GM23338 (cell line): ENCODE results near the gene MCC. TPM values are rescaled to one million over a fixed set of nuclear protein-coding genes. Genes with fewer than 3 reads are reported as not detected.

Experiments used
- ATAC-seq: fragments of 200-7000 bp; cut with Tn5 transposase; 3 replicates; pipeline ENCODE4 v1.9.1; 2020
- DNase-seq: peaks from one replicate; pipeline ENCODE4 v3.0.0-alpha.2; 2015; ENCODE audit warnings: low spot score
- H2AFZ ChIP-seq: fragments of 200-600 bp; sonication (generic); 2 replicates; pipeline ENCODE4 v1.8.0; 2016; ENCODE audit warnings: antibody characterized with exemption, mild to moderate bottlenecking, moderate library complexity
- H3F3A ChIP-seq: fragments of 200-600 bp; sonication (generic); replicated peaks from 2 replicates; pipeline ENCODE4 v1.8.0; 2017; ENCODE audit warnings: antibody characterized with exemption, mixed run types, low read depth
- H3K27ac ChIP-seq: fragments of 200-600 bp; sonication (generic); 2 replicates; pipeline ENCODE4 v1.6.1; 2016; ENCODE audit warnings: low read depth
- H3K27me3 ChIP-seq: fragments of 200-600 bp; sonication (generic); 2 replicates; pipeline ENCODE4 v1.8.0; 2016; ENCODE audit warnings: mild to moderate bottlenecking, mixed run types, moderate library complexity; ENCODE audit not compliant: insufficient read depth
- H3K36me3 ChIP-seq: fragments of 200-600 bp; sonication (generic); 2 replicates; pipeline ENCODE4 v1.8.0; 2016; ENCODE audit warnings: mild to moderate bottlenecking; ENCODE audit not compliant: insufficient read depth
- H3K4me1 ChIP-seq: fragments of 200-600 bp; sonication (generic); 2 replicates; pipeline ENCODE4 v1.8.0; 2016; ENCODE audit warnings: mild to moderate bottlenecking, moderate library complexity; ENCODE audit not compliant: insufficient read depth
- H3K4me2 ChIP-seq: fragments of 200-600 bp; sonication (generic); 2 replicates; pipeline ENCODE4 v1.7.1; 2017; ENCODE audit warnings: mixed run types
- H3K4me3 ChIP-seq: fragments of 200-600 bp; sonication (generic); 2 replicates; pipeline ENCODE4 v1.6.1; 2016; ENCODE audit warnings: mixed run types
- H3K79me2 ChIP-seq: fragments of 200-600 bp; sonication (generic); replicated peaks from 2 replicates; pipeline ENCODE4 v1.8.0; 2017; ENCODE audit warnings: mild to moderate bottlenecking; ENCODE audit not compliant: insufficient read depth
- H3K9me2 ChIP-seq: fragments of 200-600 bp; sonication (generic); 2 replicates; pipeline ENCODE4 v1.8.0; 2017; ENCODE audit not compliant: insufficient read depth
- H4K20me1 ChIP-seq: fragments of 200-600 bp; sonication (generic); replicated peaks from 2 replicates; pipeline ENCODE4 v1.8.0; 2017; ENCODE audit warnings: mild to moderate bottlenecking; ENCODE audit not compliant: insufficient read depth
- H3K27ac Mint-ChIP-seq: 2 replicates; pipeline ENCODE4 v1.8.0; 2020; ENCODE audit warnings: inconsistent platforms, mild to moderate bottlenecking, moderate library complexity, mixed read lengths
- H3K27me3 Mint-ChIP-seq: 3 replicates; pipeline ENCODE4 v1.8.0; 2022; ENCODE audit warnings: low read depth, mild to moderate bottlenecking, moderate library complexity, mixed read lengths, inconsistent platforms; ENCODE audit not compliant: insufficient read depth, poor library complexity
- H3K36me3 Mint-ChIP-seq: 3 replicates; pipeline ENCODE4 v1.8.0; 2021; ENCODE audit warnings: low read depth, mild to moderate bottlenecking, inconsistent platforms, moderate library complexity, mixed read lengths
- H3K4me1 Mint-ChIP-seq: 3 replicates; pipeline ENCODE4 v1.8.0; 2020; ENCODE audit warnings: mild to moderate bottlenecking, inconsistent platforms, mixed read lengths
- H3K4me3 Mint-ChIP-seq: 3 replicates; pipeline ENCODE4 v1.8.0; 2021; ENCODE audit warnings: moderate library complexity, mild to moderate bottlenecking, inconsistent platforms, mixed read lengths
- H3K9me3 Mint-ChIP-seq: 3 replicates; pipeline ENCODE4 v1.8.0; 2020; ENCODE audit warnings: moderate library complexity, mild to moderate bottlenecking, inconsistent platforms, mixed read lengths
- CREB1 ChIP-seq: fragments of 250-450 bp; sonication (Bioruptor Pico); IDR thresholded peaks from 2 replicates; pipeline ENCODE4 v1.5.0; 2020; ENCODE audit warnings: low read depth, mild to moderate bottlenecking, moderate library complexity
- EZH2 ChIP-seq: fragments of 200-600 bp; sonication (generic); IDR thresholded peaks from one replicate; pipeline ENCODE4 v1.8.0; 2017; ENCODE audit warnings: antibody characterized with exemption, mild to moderate bottlenecking, low read depth; ENCODE audit not compliant: unreplicated experiment
- EZH2phosphoT487 ChIP-seq: fragments of 200-600 bp; sonication (generic); IDR thresholded peaks from one replicate; pipeline ENCODE4 v1.8.1; 2018; ENCODE audit warnings: antibody characterized with exemption; ENCODE audit not compliant: unreplicated experiment
- JUNB ChIP-seq: IDR thresholded peaks from one replicate; pipeline ENCODE4 v1.6.1; 2016; ENCODE audit warnings: antibody characterized with exemption; ENCODE audit not compliant: unreplicated experiment
- NANOG ChIP-seq: IDR thresholded peaks from 2 replicates; pipeline ENCODE4 v1.6.1; 2016; ENCODE audit warnings: antibody characterized with exemption, borderline replicate concordance
- POLR2AphosphoS5 ChIP-seq: IDR thresholded peaks from 2 replicates; pipeline ENCODE4 v1.6.1; 2016; ENCODE audit warnings: antibody characterized with exemption, low read depth
- STAT1 ChIP-seq: IDR thresholded peaks from one replicate; pipeline ENCODE4 v1.6.1; 2016; ENCODE audit warnings: antibody characterized with exemption; ENCODE audit not compliant: unreplicated experiment
- ZNF114 ChIP-seq: fragments of 250-450 bp; sonication (Bioruptor Pico); IDR thresholded peaks from 2 replicates; pipeline ENCODE4 v1.5.0; 2020; ENCODE audit warnings: mild to moderate bottlenecking, moderate library complexity
- ZNF331 ChIP-seq: fragments of 250-450 bp; sonication (Bioruptor Pico); IDR thresholded peaks from 2 replicates; pipeline ENCODE4 v1.5.0; 2020; ENCODE audit warnings: low read depth, mild to moderate bottlenecking, moderate library complexity
- polyA plus RNA-seq: library from polyadenylated mRNA; unstranded; fragments of >200 nt; fragmentation: Nextera tagmentation; extraction: Ambion mirVana; gene quantifications from 2 replicates; pipeline ENCODE4 v1.2.1, GENCODE V29; 2016
- total RNA-seq: library from RNA; depleted of rRNA; stranded (reverse); fragments of >200 nt; shearing (Covaris generic); gene quantifications from 2 replicates; pipeline ENCODE4 v1.2.3, GENCODE V29; 2014
- TF ChIP-seq, protein P1 (sequence below): fragments of 250-450 bp; sonication (Bioruptor Pico); IDR thresholded peaks from 2 replicates; pipeline ENCODE4 v1.5.0; 2020; ENCODE audit warnings: mild to moderate bottlenecking, moderate library complexity
- TF ChIP-seq, protein P2 (sequence below): IDR thresholded peaks from 2 replicates; pipeline ENCODE4 v1.6.1; 2016; ENCODE audit warnings: antibody characterized with exemption

MCC gene
- total and polyA plus RNA-seq, 2 experiments from 2014 or later: 3.8 to 10.1 TPM

DNA sequence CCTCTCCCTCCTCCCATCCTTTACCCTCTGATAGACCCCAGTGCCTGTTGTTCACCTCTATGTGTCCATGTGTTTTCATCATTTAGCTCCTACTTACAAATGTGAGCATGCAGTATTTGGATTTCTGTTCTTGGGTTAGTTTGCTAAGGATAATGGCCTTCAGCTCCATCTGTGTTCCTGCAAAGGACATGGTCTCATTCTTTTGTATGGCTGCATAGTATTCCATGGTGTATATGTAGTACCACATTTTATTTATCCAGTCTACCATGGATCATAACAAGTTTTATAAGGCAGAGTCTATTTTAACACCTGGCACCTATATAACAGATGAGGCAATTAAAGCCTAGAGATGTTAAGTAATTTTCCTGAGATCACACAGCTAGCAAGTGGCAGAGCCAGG is 32.6 kb upstream of the MCC start (continued):
- TF ChIP-seq, protein P1, sequence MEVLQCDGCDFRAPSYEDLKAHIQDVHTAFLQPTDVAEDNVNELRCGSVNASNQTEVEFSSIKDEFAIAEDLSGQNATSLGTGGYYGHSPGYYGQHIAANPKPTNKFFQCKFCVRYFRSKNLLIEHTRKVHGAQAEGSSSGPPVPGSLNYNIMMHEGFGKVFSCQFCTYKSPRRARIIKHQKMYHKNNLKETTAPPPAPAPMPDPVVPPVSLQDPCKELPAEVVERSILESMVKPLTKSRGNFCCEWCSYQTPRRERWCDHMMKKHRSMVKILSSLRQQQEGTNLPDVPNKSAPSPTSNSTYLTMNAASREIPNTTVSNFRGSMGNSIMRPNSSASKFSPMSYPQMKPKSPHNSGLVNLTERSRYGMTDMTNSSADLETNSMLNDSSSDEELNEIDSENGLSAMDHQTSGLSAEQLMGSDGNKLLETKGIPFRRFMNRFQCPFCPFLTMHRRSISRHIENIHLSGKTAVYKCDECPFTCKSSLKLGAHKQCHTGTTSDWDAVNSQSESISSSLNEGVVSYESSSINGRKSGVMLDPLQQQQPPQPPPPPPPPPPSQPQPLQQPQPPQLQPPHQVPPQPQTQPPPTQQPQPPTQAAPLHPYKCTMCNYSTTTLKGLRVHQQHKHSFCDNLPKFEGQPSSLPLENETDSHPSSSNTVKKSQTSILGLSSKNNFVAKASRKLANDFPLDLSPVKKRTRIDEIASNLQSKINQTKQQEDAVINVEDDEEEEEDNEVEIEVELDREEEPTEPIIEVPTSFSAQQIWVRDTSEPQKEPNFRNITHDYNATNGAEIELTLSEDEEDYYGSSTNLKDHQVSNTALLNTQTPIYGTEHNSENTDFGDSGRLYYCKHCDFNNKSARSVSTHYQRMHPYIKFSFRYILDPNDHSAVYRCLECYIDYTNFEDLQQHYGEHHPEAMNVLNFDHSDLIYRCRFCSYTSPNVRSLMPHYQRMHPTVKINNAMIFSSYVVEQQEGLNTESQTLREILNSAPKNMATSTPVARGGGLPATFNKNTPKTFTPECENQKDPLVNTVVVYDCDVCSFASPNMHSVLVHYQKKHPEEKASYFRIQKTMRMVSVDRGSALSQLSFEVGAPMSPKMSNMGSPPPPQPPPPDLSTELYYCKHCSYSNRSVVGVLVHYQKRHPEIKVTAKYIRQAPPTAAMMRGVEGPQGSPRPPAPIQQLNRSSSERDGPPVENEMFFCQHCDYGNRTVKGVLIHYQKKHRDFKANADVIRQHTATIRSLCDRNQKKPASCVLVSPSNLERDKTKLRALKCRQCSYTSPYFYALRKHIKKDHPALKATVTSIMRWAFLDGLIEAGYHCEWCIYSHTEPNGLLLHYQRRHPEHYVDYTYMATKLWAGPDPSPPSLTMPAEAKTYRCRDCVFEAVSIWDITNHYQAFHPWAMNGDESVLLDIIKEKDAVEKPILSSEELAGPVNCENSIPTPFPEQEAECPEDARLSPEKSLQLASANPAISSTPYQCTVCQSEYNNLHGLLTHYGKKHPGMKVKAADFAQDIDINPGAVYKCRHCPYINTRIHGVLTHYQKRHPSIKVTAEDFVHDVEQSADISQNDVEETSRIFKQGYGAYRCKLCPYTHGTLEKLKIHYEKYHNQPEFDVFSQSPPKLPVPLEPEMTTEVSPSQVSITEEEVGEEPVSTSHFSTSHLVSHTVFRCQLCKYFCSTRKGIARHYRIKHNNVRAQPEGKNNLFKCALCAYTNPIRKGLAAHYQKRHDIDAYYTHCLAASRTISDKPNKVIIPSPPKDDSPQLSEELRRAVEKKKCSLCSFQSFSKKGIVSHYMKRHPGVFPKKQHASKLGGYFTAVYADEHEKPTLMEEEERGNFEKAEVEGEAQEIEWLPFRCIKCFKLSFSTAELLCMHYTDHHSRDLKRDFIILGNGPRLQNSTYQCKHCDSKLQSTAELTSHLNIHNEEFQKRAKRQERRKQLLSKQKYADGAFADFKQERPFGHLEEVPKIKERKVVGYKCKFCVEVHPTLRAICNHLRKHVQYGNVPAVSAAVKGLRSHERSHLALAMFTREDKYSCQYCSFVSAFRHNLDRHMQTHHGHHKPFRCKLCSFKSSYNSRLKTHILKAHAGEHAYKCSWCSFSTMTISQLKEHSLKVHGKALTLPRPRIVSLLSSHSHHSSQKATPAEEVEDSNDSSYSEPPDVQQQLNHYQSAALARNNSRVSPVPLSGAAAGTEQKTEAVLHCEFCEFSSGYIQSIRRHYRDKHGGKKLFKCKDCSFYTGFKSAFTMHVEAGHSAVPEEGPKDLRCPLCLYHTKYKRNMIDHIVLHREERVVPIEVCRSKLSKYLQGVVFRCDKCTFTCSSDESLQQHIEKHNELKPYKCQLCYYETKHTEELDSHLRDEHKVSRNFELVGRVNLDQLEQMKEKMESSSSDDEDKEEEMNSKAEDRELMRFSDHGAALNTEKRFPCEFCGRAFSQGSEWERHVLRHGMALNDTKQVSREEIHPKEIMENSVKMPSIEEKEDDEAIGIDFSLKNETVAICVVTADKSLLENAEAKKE (CRISPR knock-in tag): no peak
- TF ChIP-seq, protein P2, sequence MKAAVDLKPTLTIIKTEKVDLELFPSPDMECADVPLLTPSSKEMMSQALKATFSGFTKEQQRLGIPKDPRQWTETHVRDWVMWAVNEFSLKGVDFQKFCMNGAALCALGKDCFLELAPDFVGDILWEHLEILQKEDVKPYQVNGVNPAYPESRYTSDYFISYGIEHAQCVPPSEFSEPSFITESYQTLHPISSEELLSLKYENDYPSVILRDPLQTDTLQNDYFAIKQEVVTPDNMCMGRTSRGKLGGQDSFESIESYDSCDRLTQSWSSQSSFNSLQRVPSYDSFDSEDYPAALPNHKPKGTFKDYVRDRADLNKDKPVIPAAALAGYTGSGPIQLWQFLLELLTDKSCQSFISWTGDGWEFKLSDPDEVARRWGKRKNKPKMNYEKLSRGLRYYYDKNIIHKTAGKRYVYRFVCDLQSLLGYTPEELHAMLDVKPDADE: no peak
- TF ChIP-seq ZNF114 (CRISPR knock-in tag) (no peak), EZH2 (no peak), NANOG (no peak), EZH2phosphoT487 (no peak), ZNF331 (no peak), STAT1 (no peak), CREB1 (no peak), JUNB (no peak)

DNA sequence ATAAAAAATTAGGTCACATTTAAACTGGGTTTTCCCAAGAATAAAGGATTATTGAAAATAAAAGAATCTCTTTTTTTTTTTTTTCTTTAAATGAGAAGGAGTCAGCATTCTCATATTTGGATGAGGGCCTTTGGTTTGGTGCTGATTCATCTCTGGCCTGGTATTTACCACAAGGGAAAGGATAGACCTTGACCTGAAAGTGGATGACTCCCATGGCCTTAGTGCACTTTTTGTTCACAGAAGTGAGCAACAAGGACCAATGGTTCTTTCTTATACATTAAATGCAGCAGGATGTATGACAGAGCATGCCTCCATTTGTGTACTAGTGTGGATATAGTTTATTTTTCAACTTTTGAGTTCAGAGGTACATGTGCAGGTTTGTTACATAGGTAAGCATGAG is 32.2 kb upstream of the MCC start:
- H3K9me3 Mint-ChIP-seq: no peaks in the 10 kb centered on the region; the same call in 2 of the 3 replicates
- no peak overlapping the region for H3K27ac ChIP-seq
- H3K4me3 Mint-ChIP-seq: no peak overlapping the region
- ATAC-seq (no peak), DNase-seq (no peak)
- H3K27me3 Mint-ChIP-seq: no peaks in the 10 kb centered on the region
- no peaks in the 10 kb centered on the region for H3K9me2 ChIP-seq
- H3K4me1 Mint-ChIP-seq: peaks cover 7% of the 10 kb centered on the region; the same call in 2 of the 3 replicates
- peaks cover 15% of the 10 kb centered on the region for H3K4me1 ChIP-seq
- no peaks in the 10 kb centered on the region for H4K20me1 ChIP-seq
- H3K36me3 Mint-ChIP-seq: peaks cover 30% of the 10 kb centered on the region; the same call in 2 of the 3 replicates
- H3K4me3 ChIP-seq: no peak overlapping the region
- H3K79me2 ChIP-seq: peaks cover 8% of the 10 kb centered on the region
- no peaks in the 10 kb centered on the region for H3K27me3 ChIP-seq
- H3K4me2 ChIP-seq: no peak overlapping the region
- H3K27ac Mint-ChIP-seq: no peak overlapping the region
- H2AFZ ChIP-seq: no peak overlapping the region
- no peaks in the 10 kb centered on the region for H3F3A ChIP-seq
- H3K36me3 ChIP-seq: no peaks in the 10 kb centered on the region; the same call in 1 of the 2 replicates
- TF ChIP-seq EZH2 (no peak), STAT1 (no peak), POLR2AphosphoS5 (no peak), NANOG (no peak), ZNF114 (CRISPR knock-in tag) (no peak), EZH2phosphoT487 (no peak)
- TF ChIP-seq, protein P2: no peak
